Measurements from ENCODE around the gene RPAP2.

Gene RPAP2

GRCh38 chr1:92442351-92442750, 143.5 kb downstream of the RPAP2 start:
- TF ChIP-seq TEAD4 (IDR thresholded peaks at IDR 0.05), result no peak

- TF ChIP-seq NFIC (IDR thresholded peaks at IDR 0.05) (no peak), CREB1 (IDR thresholded peaks at IDR 0.05; ENCODE audit: low read depth) (no peak), REST (IDR thresholded peaks at IDR 0.05; ENCODE audit: low read depth) (no peak), YY1 (IDR thresholded peaks at IDR 0.05; ENCODE audit: low read depth) (no peak), TAF1 (IDR thresholded peaks at IDR 0.05; ENCODE audit: low read depth) (no peak), EP300 (IDR thresholded peaks at IDR 0.05; ENCODE audit: borderline replicate concordance) (no peak), ZBTB7A (IDR thresholded peaks at IDR 0.05; ENCODE audit: low read depth) (no peak), MAX (IDR thresholded peaks at IDR 0.05) (no peak), TEAD4 (IDR thresholded peaks at IDR 0.05) (no peak)
Observed at GRCh38 chr1:92443893-92444292, 145.0 kb downstream of the RPAP2 start.

- no peak for TF ChIP-seq CEBPB (IDR thresholded peaks at IDR 0.05)
- TF ChIP-seq EP300 (IDR thresholded peaks at IDR 0.05; ENCODE audit: borderline replicate concordance), result no peak
- TF ChIP-seq YY1 (IDR thresholded peaks at IDR 0.05; ENCODE audit: low read depth), result no peak
- no peak for TF ChIP-seq CREB1 (IDR thresholded peaks at IDR 0.05; ENCODE audit: low read depth)
- TF ChIP-seq TAF1 (IDR thresholded peaks at IDR 0.05; ENCODE audit: low read depth), result no peak
- peak; percentile 31 for TF ChIP-seq TEAD4 (IDR thresholded peaks at IDR 0.05)
- no peak for TF ChIP-seq TCF12 (IDR thresholded peaks at IDR 0.05; ENCODE audit: low read depth)
- TF ChIP-seq NFIC (IDR thresholded peaks at IDR 0.05), result no peak
Observed at GRCh38 chr1:92444351-92444750, 145.5 kb downstream of the RPAP2 start.

GRCh38 chr1:92445865-92446264, 147.0 kb downstream of the RPAP2 start:
- no peak for TF ChIP-seq ZBTB7A (IDR thresholded peaks at IDR 0.05; ENCODE audit: low read depth)
- no peak for TF ChIP-seq MAX (IDR thresholded peaks at IDR 0.05)
- no peak for TF ChIP-seq TAF1 (IDR thresholded peaks at IDR 0.05; ENCODE audit: low read depth)
- TF ChIP-seq, protein P1, sequence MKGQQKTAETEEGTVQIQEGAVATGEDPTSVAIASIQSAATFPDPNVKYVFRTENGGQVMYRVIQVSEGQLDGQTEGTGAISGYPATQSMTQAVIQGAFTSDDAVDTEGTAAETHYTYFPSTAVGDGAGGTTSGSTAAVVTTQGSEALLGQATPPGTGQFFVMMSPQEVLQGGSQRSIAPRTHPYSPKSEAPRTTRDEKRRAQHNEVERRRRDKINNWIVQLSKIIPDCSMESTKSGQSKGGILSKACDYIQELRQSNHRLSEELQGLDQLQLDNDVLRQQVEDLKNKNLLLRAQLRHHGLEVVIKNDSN (IDR thresholded peaks at IDR 0.05), result no peak
- TF ChIP-seq REST (IDR thresholded peaks at IDR 0.05; ENCODE audit: low read depth), result no peak
- TF ChIP-seq RAD21 (IDR thresholded peaks at IDR 0.05; ENCODE audit: low read depth), result no peak
- no peak for TF ChIP-seq TCF12 (IDR thresholded peaks at IDR 0.05; ENCODE audit: low read depth)
- TF ChIP-seq CREB1 (IDR thresholded peaks at IDR 0.05; ENCODE audit: low read depth), result no peak
- no peak for TF ChIP-seq EP300 (IDR thresholded peaks at IDR 0.05; ENCODE audit: borderline replicate concordance)
- no peak for TF ChIP-seq YY1 (IDR thresholded peaks at IDR 0.05; ENCODE audit: low read depth)
- TF ChIP-seq CEBPB (IDR thresholded peaks at IDR 0.05), result no peak

DNA sequence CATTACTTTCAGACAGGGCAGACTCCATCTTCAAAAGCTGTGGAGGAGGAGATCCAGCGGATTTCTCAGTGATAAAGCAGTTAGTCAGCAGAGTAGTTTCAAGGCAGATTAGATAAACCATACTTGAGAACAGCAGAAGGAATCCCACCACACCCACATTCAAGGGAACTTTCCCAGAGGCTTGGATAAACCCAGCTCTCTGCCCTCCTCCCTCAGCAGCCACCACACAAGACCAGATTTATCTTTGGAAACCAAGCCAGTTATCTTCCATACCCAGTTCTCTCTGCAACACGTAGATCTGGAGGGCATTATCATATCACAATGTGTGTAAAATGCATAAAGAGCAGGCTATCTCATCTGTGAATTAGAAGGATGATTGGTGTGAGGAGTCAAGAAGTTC, 147.7 kb downstream of the RPAP2 start:
- no peak for TF ChIP-seq CEBPB (IDR thresholded peaks at IDR 0.05)
- TF ChIP-seq NFIC (IDR thresholded peaks at IDR 0.05), result no peak
- no peak for TF ChIP-seq FOXM1 (IDR thresholded peaks at IDR 0.05; ENCODE audit: borderline replicate concordance, low read depth)
- TF ChIP-seq TAF1 (IDR thresholded peaks at IDR 0.05; ENCODE audit: low read depth), result no peak
- no peak for TF ChIP-seq MAX (IDR thresholded peaks at IDR 0.05)
- TF ChIP-seq YY1 (IDR thresholded peaks at IDR 0.05; ENCODE audit: low read depth), result no peak
- TF ChIP-seq CREB1 (IDR thresholded peaks at IDR 0.05; ENCODE audit: low read depth), result no peak
- TF ChIP-seq ZBTB7A (IDR thresholded peaks at IDR 0.05; ENCODE audit: low read depth), result no peak
- no peak for TF ChIP-seq TCF12 (IDR thresholded peaks at IDR 0.05; ENCODE audit: low read depth)
- no peak for TF ChIP-seq EGR1 (IDR thresholded peaks at IDR 0.05)
- TF ChIP-seq TEAD4 (IDR thresholded peaks at IDR 0.05), result no peak
- TF ChIP-seq, protein P1 (IDR thresholded peaks at IDR 0.05), result no peak
- no peak for TF ChIP-seq EP300 (IDR thresholded peaks at IDR 0.05; ENCODE audit: borderline replicate concordance)
- no peak for TF ChIP-seq REST (IDR thresholded peaks at IDR 0.05; ENCODE audit: low read depth)

Data from Ishikawa (cell line).